K562 (cell line): ENCODE data around the gene TERC. TPM values are rescaled to one million over a fixed set of nuclear protein-coding genes. Genes with fewer than 3 reads are reported as not detected.
A peak's percentile ranks its signal among the peaks of the same experiment; 100 is the strongest.

Source experiments
- ADNP ChIP-seq: fragments of 200-800 bp; sonication (Bioruptor generic); IDR thresholded peaks from 2 replicates; pipeline ENCODE4 v1.6.1; 2016; ENCODE audit warnings: missing genetic modification characterization, missing compliant biosample characterization
- CREB1 ChIP-seq, 2 experiments: sonication (generic) in 1 of 2; formaldehyde crosslinking in 1 of 2; IDR thresholded peaks; 2 replicates each; pipeline versions ENCODE4 v1.6.1 to v1.8.0; 2012 to 2022; ENCODE audit warnings: inconsistent platforms in 1 of 2, mild to moderate bottlenecking in 1 of 2, missing genetic modification reagents in 1 of 2, moderate library complexity in 1 of 2
- MCM5 ChIP-seq: fragments of 450-650 bp; IDR thresholded peaks from 2 replicates; pipeline ENCODE4 v1.6.1; 2016; ENCODE audit warnings: low read depth
- MITF ChIP-seq: IDR thresholded peaks from 2 replicates; pipeline ENCODE4 v1.6.1; 2014; ENCODE audit warnings: antibody characterized with exemption
- NR4A1 ChIP-seq, 2 experiments: fragments of 250-450 bp in 1 of 2; fragments of 450-650 bp in 1 of 2; sonication (Bioruptor Pico) in 1 of 2; IDR thresholded peaks; 2 replicates each; pipeline versions ENCODE4 v1.4.0 to v1.6.1; 2016 to 2020; ENCODE audit warnings: mild to moderate bottlenecking in 2 of 2, missing compliant biosample characterization in 1 of 2, missing genetic modification characterization in 1 of 2, moderate library complexity in 1 of 2
- POU5F1 ChIP-seq: fragments of 150-350 bp; IDR thresholded peaks from 2 replicates; pipeline ENCODE4 v1.6.1; 2014; ENCODE audit warnings: borderline replicate concordance, low read length, low read depth, mild to moderate bottlenecking; ENCODE audit not compliant: partially characterized antibody
- RHOXF2B ChIP-seq: fragments of 250-450 bp; sonication (Bioruptor Pico); conservative IDR thresholded peaks from 2 replicates; pipeline ENCODE4 v1.5.1; 2021
- SRSF9 ChIP-seq: fragments of 200-400 bp; formaldehyde crosslinking; IDR thresholded peaks from 2 replicates; pipeline ENCODE4 v1.6.1; 2017; ENCODE audit warnings: low read depth, low read length, borderline replicate concordance
- ZBTB34 ChIP-seq: fragments of 250-450 bp; sonication (Bioruptor Pico); IDR thresholded peaks from 2 replicates; pipeline ENCODE4 v1.8.0; 2021; ENCODE audit warnings: mild to moderate bottlenecking, moderate library complexity
- ZBTB40 ChIP-seq, 2 experiments: fragments of 450-650 bp in 1 of 2; sonication (generic) in 1 of 2; formaldehyde crosslinking in 1 of 2; IDR thresholded peaks; 2 replicates each; pipeline versions ENCODE4 v1.7.1 to v1.9.0; 2016 to 2022; ENCODE audit warnings: inconsistent platforms in 1 of 2, mild to moderate bottlenecking in 1 of 2, missing genetic modification reagents in 1 of 2
- ZBTB43 ChIP-seq: sonication (generic); formaldehyde crosslinking; IDR thresholded peaks from 2 replicates; pipeline ENCODE4 v1.8.0; 2023; ENCODE audit warnings: mild to moderate bottlenecking, missing genetic modification reagents
- ZNF134 ChIP-seq: fragments of 250-450 bp; sonication (Bioruptor Pico); conservative IDR thresholded peaks from 2 replicates; pipeline ENCODE4 v1.4.0; 2020
- polyA plus RNA-seq, 8 experiments: library from polyadenylated mRNA; depleted of rRNA in 4 of 8; stranded (reverse) in 5 of 8; unstranded in 3 of 8; fragments of >200 nt; fragmentation: Nextera tagmentation in 2 of 8; fragmentation: Illumina TruSeq in 1 of 8; extraction: Ambion mirVana in 2 of 8; extraction: Trizol in 1 of 8; gene quantifications; 2 replicates each; pipeline versions ENCODE4 v1.2.1 to v1.2.3, GENCODE V29; 2011 to 2014; ENCODE audit warnings: inconsistent platforms in 1 of 8, missing spikeins in 1 of 8
- total RNA-seq, 7 experiments: library from RNA; depleted of rRNA in 6 of 7; stranded (reverse); fragments of >200 nt in 6 of 7; fragmentation: Illumina TruSeq in 2 of 7; extraction: Trizol in 2 of 7; gene quantifications; 2 replicates each; pipeline versions ENCODE4 v1.2.1 to v1.2.3, GENCODE V29; 2011 to 2021; ENCODE audit warnings: low replicate concordance in 1 of 7

TERC gene
- total and polyA plus RNA-seq, 9 of the 15 experiments (the other 6 are each of a cell fraction or from before 2014, with no cell fraction given), result 0.77 to 234 (median 27.9) TPM; not detected in 3

GRCh38 chr3:169772897-169773816 is 8.3 kb upstream of the TERC start, which contains the start of gene MYNN (continued):
- no peak for TF ChIP-seq MCM5
- no peak for TF ChIP-seq NR4A1 (CRISPR knock-in tag; IDR thresholded peaks at IDR 0.05)
- TF ChIP-seq NR4A1 (tag; IDR thresholded peaks at IDR 0.05), result no peak
- TF ChIP-seq ZBTB40 (IDR thresholded peaks at IDR 0.05), result peak; percentile 83
- no peak for TF ChIP-seq ZBTB40 (CRISPR knock-in tag; IDR thresholded peaks at IDR 0.05)
- no peak for TF ChIP-seq ADNP (tag)
- no peak for TF ChIP-seq POU5F1
- TF ChIP-seq ZBTB34, result no peak
- TF ChIP-seq ZBTB43 (CRISPR knock-in tag), result 0 out of 2 replicates have a peak, but pooled peaks have one; percentile 13
- TF ChIP-seq RHOXF2B, result no peak
- TF ChIP-seq MITF, result no peak
- no peak for TF ChIP-seq SRSF9
- TF ChIP-seq CREB1 (IDR thresholded peaks at IDR 0.05), result peak; percentile 88
- TF ChIP-seq CREB1 (CRISPR knock-in tag; IDR thresholded peaks at IDR 0.05), result peak; percentile 93
- no peak for TF ChIP-seq ZNF134 (CRISPR knock-in tag)
